ENCODE measurements around the gene SLAMF6. TPM values are rescaled to one million over a fixed set of nuclear protein-coding genes. Genes with fewer than 3 reads are reported as not detected.
"Not testable (repeated sequence)": the region's sequence is repeated elsewhere in the genome, so short reads cannot be mapped to it uniquely, and the experiment has no call there.

Gene SLAMF6
- total and polyA plus RNA-seq, 7 experiments from 2014 or later = 17.8 to 62.6 (median 42.3) TPM

- H3K4me3 Mint-ChIP-seq = peak overlapping the region; percentile 87 to 98 (median 94)
These were observed 3.2 kb downstream of the SLAMF6 start for GRCh38 chr1:160519642-160520435.

GRCh38 chr1:160517519-160517918 lies 5.5 kb downstream of the SLAMF6 start:
- H3K9me3 ChIP-seq (ENCODE audit: control insufficient read depth in 2 of 3, low read length in 3 of 3); H3K27ac ChIP-seq (ENCODE audit: low read depth, low read length); H3K36me3 ChIP-seq (ENCODE audit: control insufficient read depth in 2 of 3, insufficient read depth in 3 of 3, low read length in 3 of 3); POLR2A ChIA-PET; H3K27me3 Mint-ChIP-seq; ATAC-seq; H3K4me3 ChIP-seq (ENCODE audit: low read length); H3K27me3 ChIP-seq (ENCODE audit: control insufficient read depth in 2 of 2, insufficient read depth in 2 of 2, low read length in 2 of 2); DNase-seq: not testable (repeated sequence)
- CTCF ChIA-PET = interaction anchor here (1.0 kb wide), 1 partner anchor 33 kb away, joined by 7 read pairs; no protein-coding TSS in a partner anchor
- H3K4me1 Mint-ChIP-seq = peaks cover 71 to 100% (median 96%) of the 10 kb centered on the region in 7 donors
- peaks cover 15 to 71% (median 34%) of the 10 kb centered on the region in 5 donors for H3K36me3 Mint-ChIP-seq
- peak overlapping the region in 7 of 10 donors; percentile 4 to 93 (median 74) for H3K4me3 Mint-ChIP-seq
- H3K9me3 Mint-ChIP-seq = peaks cover 5 to 36% (median 11%) of the 10 kb centered on the region in 11 donors
- peaks cover 32 to 53% of the 10 kb centered on the region in 2 donors for H3K4me1 ChIP-seq (ENCODE audit: control insufficient read depth in 2 of 2, insufficient read depth in 2 of 2, low read length in 2 of 2)
- peak overlapping the region in 6 of 9 donors; percentile 40 to 96 (median 90) for H3K27ac Mint-ChIP-seq
- intact Hi-C loops (cut with micrococcal nuclease) = loop anchor here in 1 of 2 donors (10.0 kb wide), 1 partner anchor 53 kb away; no protein-coding TSS in a partner anchor

More at GRCh38 chr1:160519642-160520435, 3.2 kb downstream of the SLAMF6 start:
- peak overlapping the region; percentile 51 for H3K4me3 ChIP-seq (ENCODE audit: low read length)
- no peaks in the 10 kb centered on the region for H3K9me3 ChIP-seq (ENCODE audit: control insufficient read depth in 2 of 3, low read length in 3 of 3)
- ChIA-PET POLR2A (interaction anchor here (1.1 to 1.5 kb wide), 3 partner anchors 8 to 91 kb away, joined by 3 to 5 read pairs (median 4); no protein-coding TSS in a partner anchor), CTCF (interaction anchor here (0.6 to 1.0 kb wide), 2 partner anchors 23 to 433 kb away, joined by 3 to 4 read pairs; no protein-coding TSS in a partner anchor)
- H3K4me1 Mint-ChIP-seq = peaks cover 56 to 98% (median 93%) of the 10 kb centered on the region in 7 donors
- peaks cover 0 to 22% (median 0%) of the 10 kb centered on the region in 11 donors for H3K9me3 Mint-ChIP-seq
- peak; percentile 72 for ATAC-seq
- H3K27ac ChIP-seq (ENCODE audit: low read depth, low read length) = peak overlapping the region; percentile 84
- H3K27me3 Mint-ChIP-seq = no peaks in the 10 kb centered on the region
- intact Hi-C loops (cut with micrococcal nuclease) = loop anchor here (1.0 to 10.0 kb wide), 7 partner anchors 20 to 92 kb away; partner anchors contain the start of gene CD84 (in 1 of the 2)
- H3K36me3 Mint-ChIP-seq = peaks cover 4 to 55% (median 13%) of the 10 kb centered on the region in 5 donors
- peaks cover 34 to 53% of the 10 kb centered on the region in 2 donors for H3K4me1 ChIP-seq (ENCODE audit: control insufficient read depth in 2 of 2, insufficient read depth in 2 of 2, low read length in 2 of 2)
- H3K27me3 ChIP-seq (ENCODE audit: control insufficient read depth in 2 of 2, insufficient read depth in 2 of 2, low read length in 2 of 2) = no peaks in the 10 kb centered on the region
- no peaks in the 10 kb centered on the region for H3K36me3 ChIP-seq (ENCODE audit: control insufficient read depth in 2 of 3, insufficient read depth in 3 of 3, low read length in 3 of 3)
- DNase-seq = peak in 6 of 9 donors; percentile 33 to 60 (median 46)
- peak overlapping the region; percentile 88 to 99 (median 92) for H3K27ac Mint-ChIP-seq

GRCh38 chr1:160515908-160516307 lies 7.1 kb downstream of the SLAMF6 start:
- POLR2A ChIA-PET = interaction anchor here (0.9 to 1.3 kb wide), 3 partner anchors 18 to 38 kb away, joined by 3 to 5 read pairs (median 3); no protein-coding TSS in a partner anchor
- not testable (repeated sequence) for H3K27me3 Mint-ChIP-seq; H3K4me3 ChIP-seq (ENCODE audit: low read length); DNase-seq; H3K27ac ChIP-seq (ENCODE audit: low read depth, low read length); H3K27me3 ChIP-seq (ENCODE audit: control insufficient read depth in 2 of 2, insufficient read depth in 2 of 2, low read length in 2 of 2); H3K9me3 ChIP-seq (ENCODE audit: control insufficient read depth in 2 of 3, low read length in 3 of 3); ATAC-seq
- Mint-ChIP-seq H3K27ac (peak overlapping the region in 7 of 9 donors; percentile 9 to 92 (median 51)), H3K9me3 (peaks cover 5 to 36% (median 14%) of the 10 kb centered on the region in 11 donors), H3K36me3 (peaks cover 15 to 79% (median 45%) of the 10 kb centered on the region in 5 donors), H3K4me1 (peaks cover 58 to 95% (median 90%) of the 10 kb centered on the region in 7 donors), H3K4me3 (peak overlapping the region; percentile 4 to 92 (median 67))
- H3K4me1 ChIP-seq (ENCODE audit: control insufficient read depth in 2 of 2, insufficient read depth in 2 of 2, low read length in 2 of 2) = peaks cover 32 to 41% of the 10 kb centered on the region in 2 donors
- CTCF ChIA-PET = interaction anchor here (1.1 to 1.2 kb wide), 2 partner anchors 25 to 91 kb away, joined by 3 read pairs; no protein-coding TSS in a partner anchor
- H3K36me3 ChIP-seq (ENCODE audit: control insufficient read depth in 2 of 3, insufficient read depth in 3 of 3, low read length in 3 of 3) = peaks cover 0 to 14% (median 0%) of the 10 kb centered on the region in 3 experiments
- intact Hi-C loops (cut with micrococcal nuclease) = loop anchor here in 1 of 2 donors (10.0 kb wide), 1 partner anchor 51 kb away; no protein-coding TSS in a partner anchor

DNA sequence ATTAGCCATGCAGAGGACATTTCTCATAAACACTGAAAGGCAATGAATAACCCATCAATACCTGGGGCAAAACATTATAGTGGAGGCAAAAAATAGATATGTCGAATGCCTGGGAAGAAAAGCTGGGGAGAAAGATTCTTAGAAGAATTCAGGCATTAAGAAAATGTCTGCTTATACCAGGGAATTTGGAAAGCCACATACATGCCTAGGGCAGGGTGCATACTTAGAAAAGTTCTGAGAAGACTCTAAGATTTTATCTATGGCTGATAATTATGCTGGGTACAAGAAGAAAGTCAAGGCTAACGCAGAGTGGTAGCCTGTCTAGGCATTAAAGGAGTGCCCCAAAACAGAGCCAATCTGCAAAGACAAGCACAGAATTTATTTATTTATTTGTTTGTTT lies 18.4 kb downstream of the SLAMF6 start:
- DNase-seq (no peak), ATAC-seq (no peak)
- peaks cover 5 to 55% (median 34%) of the 10 kb centered on the region in 11 donors for H3K9me3 Mint-ChIP-seq
- H3K4me1 ChIP-seq (ENCODE audit: control insufficient read depth in 2 of 2, insufficient read depth in 2 of 2, low read length in 2 of 2) = peaks cover 4 to 44% of the 10 kb centered on the region in 2 donors
- peak overlapping the region in 2 of 9 donors; percentile 49 to 59 for H3K27ac Mint-ChIP-seq
- peaks cover 32 to 89% (median 78%) of the 10 kb centered on the region in 5 donors for H3K36me3 Mint-ChIP-seq
- intact Hi-C loops (cut with micrococcal nuclease) = loop anchor here in 1 of 2 donors (5.0 kb wide), 1 partner anchor 38 kb away; no protein-coding TSS in a partner anchor
- H3K27me3 ChIP-seq (ENCODE audit: control insufficient read depth in 2 of 2, insufficient read depth in 2 of 2, low read length in 2 of 2) = no peaks in the 10 kb centered on the region
- H3K27me3 Mint-ChIP-seq = no peaks in the 10 kb centered on the region
- H3K4me1 Mint-ChIP-seq = peaks cover 13 to 74% (median 56%) of the 10 kb centered on the region in 7 donors
- H3K9me3 ChIP-seq (ENCODE audit: control insufficient read depth in 2 of 3, low read length in 3 of 3) = peaks cover 0 to 15% (median 4%) of the 10 kb centered on the region in 3 experiments
- ChIA-PET POLR2A (no interaction called here), CTCF (interaction anchor here (0.5 to 1.5 kb wide), 3 partner anchors 9 to 483 kb away, joined by 3 to 4 read pairs (median 3); no protein-coding TSS in a partner anchor)
- H3K27ac ChIP-seq (ENCODE audit: low read depth, low read length) = no peak overlapping the region
- peak overlapping the region in 2 of 10 donors; percentile 15 to 38 for H3K4me3 Mint-ChIP-seq
- H3K36me3 ChIP-seq (ENCODE audit: control insufficient read depth in 2 of 3, insufficient read depth in 3 of 3, low read length in 3 of 3) = peaks cover 0 to 5% (median 0%) of the 10 kb centered on the region in 3 experiments
- no peak overlapping the region for H3K4me3 ChIP-seq (ENCODE audit: low read length)

DNA sequence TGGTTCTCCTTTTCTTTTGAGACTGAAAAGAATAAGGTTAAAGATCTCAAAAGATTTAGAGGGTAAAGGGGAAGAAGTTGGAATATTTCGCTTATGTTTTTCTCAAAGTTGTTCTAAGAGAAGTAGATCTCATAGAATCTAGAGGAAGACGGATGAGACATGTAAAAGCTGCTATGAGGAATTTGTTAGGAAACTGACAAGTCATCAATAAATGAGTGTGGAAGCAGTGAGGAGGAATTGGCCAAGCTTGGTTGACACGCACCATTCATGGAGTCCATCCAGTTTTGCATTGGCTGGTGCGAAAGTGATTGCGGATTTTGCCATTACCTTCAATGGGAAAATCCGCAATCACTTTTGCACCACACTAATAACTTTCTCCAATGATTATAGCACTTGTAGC lies 20.0 kb downstream of the SLAMF6 start:
- H3K4me3 Mint-ChIP-seq = peak overlapping the region in 4 of 10 donors; percentile 9 to 46 (median 30)
- peak overlapping the region in 6 of 9 donors; percentile 8 to 68 (median 19) for H3K27ac Mint-ChIP-seq
- ChIA-PET POLR2A (interaction anchor here (0.7 kb wide), 1 partner anchor 75 kb away, joined by 3 read pairs; no protein-coding TSS in a partner anchor), CTCF (no interaction called here)
- Histone ChIP-seq H3K36me3 (ENCODE audit: control insufficient read depth in 2 of 3, insufficient read depth in 3 of 3, low read length in 3 of 3) (peaks cover 0 to 5% (median 0%) of the 10 kb centered on the region in 3 experiments), H3K9me3 (ENCODE audit: control insufficient read depth in 2 of 3, low read length in 3 of 3) (peaks cover 0 to 15% (median 4%) of the 10 kb centered on the region in 3 experiments), H3K27me3 (ENCODE audit: control insufficient read depth in 2 of 2, insufficient read depth in 2 of 2, low read length in 2 of 2) (no peaks in the 10 kb centered on the region), H3K4me3 (ENCODE audit: low read length) (no peak overlapping the region), H3K27ac (ENCODE audit: low read depth, low read length) (no peak overlapping the region), H3K4me1 (ENCODE audit: control insufficient read depth in 2 of 2, insufficient read depth in 2 of 2, low read length in 2 of 2) (peaks cover 4 to 47% of the 10 kb centered on the region in 2 donors)
- ATAC-seq (no peak), DNase-seq (no peak)
- no peaks in the 10 kb centered on the region for H3K27me3 Mint-ChIP-seq
- H3K36me3 Mint-ChIP-seq = peaks cover 31 to 89% (median 77%) of the 10 kb centered on the region in 5 donors
- H3K4me1 Mint-ChIP-seq = peaks cover 20 to 80% (median 60%) of the 10 kb centered on the region in 7 donors
- H3K9me3 Mint-ChIP-seq = peaks cover 5 to 55% (median 27%) of the 10 kb centered on the region in 11 donors
- intact Hi-C loops (cut with micrococcal nuclease) = no loop called here
